EH (cell line): ENCODE data around the gene ZNF385B.
"Not testable (repeated sequence)": the region's sequence is repeated elsewhere in the genome, so short reads cannot be mapped to it uniquely, and the experiment has no call there.

Experiments used
- DNase-seq: peaks from one replicate; pipeline ENCODE4 v3.0.0-alpha.2; 2015; ENCODE audit warnings: low read depth

The ZNF385B gene

GRCh38 chr2:179802051-179802882, 59.1 kb downstream of the ZNF385B start:
- DNase-seq: no peak

GRCh38 chr2:179800776-179801175, 60.6 kb downstream of the ZNF385B start:
- no peak for DNase-seq

GRCh38 chr2:179796213-179797007, 65.0 kb downstream of the ZNF385B start:
- no peak for DNase-seq

- DNase-seq: no peak
Measured at GRCh38 chr2:179793902-179794301, 67.5 kb downstream of the ZNF385B start.

- DNase-seq: no peak
Measured at GRCh38 chr2:179793238-179793637, 68.2 kb downstream of the ZNF385B start.

- no peak for DNase-seq
Measured at GRCh38 chr2:179790235-179791217, 70.9 kb downstream of the ZNF385B start.

GRCh38 chr2:179788104-179788503, 73.3 kb downstream of the ZNF385B start:
- DNase-seq: no peak

GRCh38 chr2:179787601-179788000, 73.8 kb downstream of the ZNF385B start:
- DNase-seq: no peak

GRCh38 chr2:179785902-179786301, 75.5 kb downstream of the ZNF385B start:
- no peak for DNase-seq

GRCh38 chr2:179782346-179782745, 79.1 kb downstream of the ZNF385B start:
- not testable (repeated sequence) for DNase-seq

- no peak for DNase-seq
Measured at GRCh38 chr2:179773986-179774385, 87.4 kb downstream of the ZNF385B start.

GRCh38 chr2:179772346-179772745, 89.1 kb downstream of the ZNF385B start:
- no peak for DNase-seq

- DNase-seq: no peak
Measured at GRCh38 chr2:179771791-179772190, 89.6 kb downstream of the ZNF385B start.

GRCh38 chr2:179770029-179770428, 91.4 kb downstream of the ZNF385B start:
- no peak for DNase-seq

- no peak for DNase-seq
Measured at GRCh38 chr2:179769323-179769722, 92.1 kb downstream of the ZNF385B start.

GRCh38 chr2:179768765-179769164, 92.6 kb downstream of the ZNF385B start:
- peak; percentile 53 for DNase-seq

GRCh38 chr2:179765666-179766065, 95.7 kb downstream of the ZNF385B start:
- no peak for DNase-seq

GRCh38 chr2:179764710-179765109, 96.7 kb downstream of the ZNF385B start:
- DNase-seq: no peak

- no peak for DNase-seq
Measured at GRCh38 chr2:179758636-179759035, 102.8 kb downstream of the ZNF385B start.

- peak; percentile 39 for DNase-seq
Measured at GRCh38 chr2:179751163-179751809, 110.1 kb downstream of the ZNF385B start.

- peak; percentile 79 for DNase-seq
Measured at GRCh38 chr2:179749210-179749609, 112.2 kb downstream of the ZNF385B start.
